Measurements from ENCODE around the gene CDKN2A.

Gene CDKN2A

GRCh38 chr9:21995006-21995665, 944 bp upstream of the CDKN2A start:
- Mint-ChIP-seq H3K36me3 (ENCODE audit: low read depth) (no peaks in the 10 kb centered on the region), H3K27ac (no peak overlapping the region), H3K27me3 (ENCODE audit: low read depth) (peaks cover 87% of the 10 kb centered on the region), H3K4me1 (peaks cover 10% of the 10 kb centered on the region), H3K4me3 (peak overlapping the region; percentile 79 to 91 (median 85)), H3K9me3 (no peaks in the 10 kb centered on the region)
- TF ChIP-seq CTCF (IDR thresholded peaks at IDR 0.05; ENCODE audit: unreplicated experiment in 3 of 3) = no peak

DNA sequence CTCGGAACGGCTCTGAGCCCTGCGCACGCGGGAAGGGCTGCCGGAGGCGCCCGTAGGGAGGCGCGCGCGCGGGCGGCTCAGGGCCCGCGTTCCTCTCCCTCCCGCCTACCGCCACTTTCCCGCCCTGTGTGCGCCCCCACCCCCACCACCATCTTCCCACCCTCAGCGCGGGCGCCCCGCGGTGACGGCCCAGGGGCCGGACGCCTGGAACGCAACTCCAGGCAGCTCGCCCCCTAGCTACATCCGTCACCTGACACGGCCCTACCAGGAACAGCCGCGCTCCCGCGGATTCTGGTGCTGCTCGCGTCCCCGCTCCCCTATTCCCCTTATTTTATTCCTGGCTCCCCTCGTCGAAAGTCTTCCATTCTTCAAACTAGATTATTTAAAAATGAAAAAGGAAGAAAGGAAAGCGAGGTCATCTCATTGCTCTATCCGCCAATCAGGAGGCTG, 389 bp upstream of the CDKN2A start, which contains the start of gene CDKN2B-AS1:
CDKN2B-AS1 (plus strand) TSS at position 236 of the 450 bp plus-strand sequence.
- H3K27ac Mint-ChIP-seq = no peak within 1 kb of the TSS
- H3K4me1 Mint-ChIP-seq = peaks cover 10% of the 10 kb centered on the region
- no peak for TF ChIP-seq CTCF (IDR thresholded peaks at IDR 0.05; ENCODE audit: unreplicated experiment in 3 of 3)
- no peaks in the 10 kb centered on the region for H3K36me3 Mint-ChIP-seq (ENCODE audit: low read depth)
- H3K27me3 Mint-ChIP-seq (ENCODE audit: low read depth) = peaks cover 87% of the 10 kb centered on the region
- peak within 1 kb of the TSS; percentile 79 to 91 (median 85) for H3K4me3 Mint-ChIP-seq
- no peaks in the 10 kb centered on the region for H3K9me3 Mint-ChIP-seq

GRCh38 chr9:21993007-21993406, 1.2 kb downstream of the CDKN2A start:
- no peak overlapping the region for H3K27ac Mint-ChIP-seq
- H3K4me1 Mint-ChIP-seq = peaks cover 10% of the 10 kb centered on the region
- no peaks in the 10 kb centered on the region for H3K9me3 Mint-ChIP-seq
- H3K36me3 Mint-ChIP-seq (ENCODE audit: low read depth) = no peaks in the 10 kb centered on the region
- TF ChIP-seq CTCF (IDR thresholded peaks at IDR 0.05; ENCODE audit: unreplicated experiment in 3 of 3) = no peak
- H3K27me3 Mint-ChIP-seq (ENCODE audit: low read depth) = peaks cover 90% of the 10 kb centered on the region
- peak overlapping the region; percentile 67 to 79 (median 78) for H3K4me3 Mint-ChIP-seq

DNA sequence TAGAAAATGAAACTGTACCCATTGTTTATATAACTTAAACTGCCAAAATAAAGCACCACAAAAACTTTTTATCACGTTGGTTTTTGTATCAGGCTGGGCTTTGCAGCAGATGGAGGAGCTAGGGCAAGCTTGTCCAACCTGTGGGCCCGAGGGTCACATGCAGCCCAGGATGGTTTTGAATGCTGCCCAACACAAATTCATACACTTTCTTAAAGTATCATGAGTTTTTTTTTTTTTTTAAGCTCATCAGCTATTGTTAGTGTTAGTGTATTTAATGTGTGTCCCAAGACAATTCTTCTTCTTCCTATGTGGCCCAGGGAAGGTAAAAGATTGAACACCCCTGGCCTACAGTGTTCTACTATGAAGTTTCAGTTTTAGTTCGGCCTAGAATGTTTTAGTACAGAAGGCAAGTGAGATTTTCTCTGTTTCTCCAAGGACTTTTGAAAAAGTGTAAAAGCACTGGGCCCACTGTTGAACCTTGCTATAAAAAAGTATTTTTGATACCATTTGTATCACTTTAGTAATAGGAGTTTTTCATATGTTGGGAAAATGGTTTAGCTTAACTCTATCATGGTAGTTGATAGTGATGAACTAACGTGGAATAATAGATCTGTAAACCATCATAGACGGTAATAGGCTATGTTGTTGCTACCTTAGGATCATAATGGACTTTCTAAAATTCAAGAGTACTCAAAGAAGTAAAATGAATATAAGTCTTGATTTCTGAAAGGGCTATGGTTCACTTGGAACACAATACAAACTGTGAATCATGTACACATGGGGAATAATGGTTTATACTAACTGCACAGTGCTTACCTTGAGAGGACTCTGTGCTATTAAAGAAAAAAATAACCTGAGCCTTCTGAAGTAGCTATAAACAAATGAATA, 2.9 kb downstream of the CDKN2A start:
- no peak overlapping the region for H3K4me3 Mint-ChIP-seq
- peaks cover 8% of the 10 kb centered on the region for H3K4me1 Mint-ChIP-seq
- peaks cover 89% of the 10 kb centered on the region for H3K27me3 Mint-ChIP-seq (ENCODE audit: low read depth)

DNA sequence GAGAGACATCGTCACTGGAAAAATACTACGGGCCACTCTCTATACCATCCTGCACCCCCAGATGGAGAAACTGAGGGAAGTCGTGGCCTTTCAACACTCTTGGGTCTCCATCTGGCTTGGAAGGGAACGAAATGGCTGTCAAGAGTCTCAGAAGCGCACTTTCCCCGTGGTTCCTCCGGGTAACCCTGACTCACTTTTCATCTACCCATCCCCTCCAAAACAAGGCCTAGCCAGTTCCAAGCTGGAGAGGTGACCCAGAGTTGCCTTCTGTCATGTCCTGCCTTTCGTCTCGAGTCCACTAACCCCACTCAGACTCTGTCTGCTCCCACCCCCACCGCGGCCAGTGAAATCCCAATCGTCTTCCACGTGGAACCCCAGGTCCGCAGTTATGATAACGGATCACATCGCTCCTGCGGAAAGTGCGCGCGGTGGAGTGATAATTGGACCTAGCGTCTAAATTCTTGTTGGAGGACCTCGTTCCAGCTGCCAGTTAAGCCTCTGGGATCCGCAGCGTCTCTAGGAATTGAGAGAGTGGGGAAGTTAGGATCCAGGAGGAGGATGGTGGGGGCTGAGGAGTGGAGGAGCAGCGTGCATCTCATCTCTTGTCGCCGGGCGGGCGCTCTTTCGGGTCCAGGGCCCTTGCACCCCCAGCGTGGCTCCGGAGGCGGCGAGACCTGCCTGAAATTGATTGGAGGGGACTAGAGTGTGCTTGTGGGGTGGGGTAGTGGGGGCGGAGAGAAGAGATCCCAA, 4.6 kb downstream of the CDKN2A start:
- no peak overlapping the region for H3K27ac Mint-ChIP-seq
- no peaks in the 10 kb centered on the region for H3K9me3 Mint-ChIP-seq
- H3K4me3 Mint-ChIP-seq = no peak overlapping the region
- no peaks in the 10 kb centered on the region for H3K36me3 Mint-ChIP-seq (ENCODE audit: low read depth)
- H3K27me3 Mint-ChIP-seq (ENCODE audit: low read depth) = peaks cover 89% of the 10 kb centered on the region
- TF ChIP-seq CTCF (IDR thresholded peaks at IDR 0.05; ENCODE audit: unreplicated experiment in 3 of 3) = no peak
- H3K4me1 Mint-ChIP-seq = peaks cover under 1% of the 10 kb centered on the region

More for the DNA sequence above, 2.9 kb downstream of the CDKN2A start:
- TF ChIP-seq CTCF (IDR thresholded peaks at IDR 0.05; ENCODE audit: unreplicated experiment in 3 of 3) = no peak
- no peaks in the 10 kb centered on the region for H3K36me3 Mint-ChIP-seq (ENCODE audit: low read depth)
- no peak overlapping the region for H3K27ac Mint-ChIP-seq
- no peaks in the 10 kb centered on the region for H3K9me3 Mint-ChIP-seq
